A673 (cell line): ENCODE data around the gene CD164. TPM values are rescaled to one million over a fixed set of nuclear protein-coding genes. Genes with fewer than 3 reads are reported as not detected.

Source experiments
- BruUV-seq: library from RNA; stranded (reverse); fragments of 400-500 nt; replicated peaks from 2 replicates; lab custom pipeline; 2021; lab: Mats Ljungman, UMichigan
- CTCF ChIA-PET: fragments of 300-600 bp; sonication (Branson Sonifier 250); formaldehyde crosslinking; loops from one replicate; lab custom pipeline; 2022; ENCODE audit warnings: antibody characterized with exemption; lab: Charles Lee
- POLR2A ChIA-PET: fragments of 300-600 bp; sonication (Branson Sonifier 250); formaldehyde crosslinking; loops from one replicate; lab custom pipeline; 2022; ENCODE audit warnings: antibody characterized with exemption; ENCODE audit not compliant: low non-redundant PET; lab: Charles Lee
- DNase-seq: peaks from one replicate; pipeline ENCODE4 v3.0.0-alpha.2; 2015; ENCODE audit warnings: low spot score
- H3K27ac ChIP-seq: fragments of 200-600 bp; sonication (generic); 2 replicates; pipeline ENCODE4 v1.5.1; 2016; ENCODE audit warnings: mixed run types, low read depth, mild to moderate bottlenecking, mixed read lengths, antibody characterized with exemption, low read length; ENCODE audit not compliant: poor library complexity, severe bottlenecking
- H3K27me3 ChIP-seq: fragments of 200-600 bp; sonication (generic); replicated peaks from 2 replicates; pipeline ENCODE4 v1.6.1; 2017; ENCODE audit warnings: mixed run types, low read depth, mild to moderate bottlenecking, mixed read lengths, antibody characterized with exemption, low read length; ENCODE audit not compliant: insufficient read depth, poor library complexity
- H3K36me3 ChIP-seq: fragments of 200-600 bp; sonication (generic); 2 replicates; pipeline ENCODE4 v1.6.1; 2016; ENCODE audit warnings: mixed run types, mild to moderate bottlenecking, mixed read lengths, antibody characterized with exemption, low read length; ENCODE audit not compliant: insufficient read depth, poor library complexity, severe bottlenecking
- H3K4me1 ChIP-seq: fragments of 200-600 bp; sonication (generic); 2 replicates; pipeline ENCODE4 v1.6.1; 2017; ENCODE audit warnings: mixed run types, mild to moderate bottlenecking, mixed read lengths, antibody characterized with exemption, low read length; ENCODE audit not compliant: insufficient read depth, poor library complexity, severe bottlenecking
- H3K4me3 ChIP-seq: fragments of 200-600 bp; sonication (generic); 2 replicates; pipeline ENCODE4 v1.5.1; 2016; ENCODE audit warnings: low read depth, mixed run types, mild to moderate bottlenecking, mixed read lengths, low read length; ENCODE audit not compliant: poor library complexity, severe bottlenecking
- H3K9me3 ChIP-seq: fragments of 200-600 bp; sonication (generic); 2 replicates; pipeline ENCODE4 v1.6.1; 2016; ENCODE audit warnings: mixed run types, low read depth, mild to moderate bottlenecking, mixed read lengths, antibody characterized with exemption, low read length; ENCODE audit not compliant: poor library complexity, severe bottlenecking
- CTCF ChIP-seq: fragments of 300-800, 200-600 bp; sonication (generic); conservative IDR thresholded peaks from 2 replicates; pipeline ENCODE4 v1.5.1; 2017; ENCODE audit warnings: low read depth, mild to moderate bottlenecking, antibody characterized with exemption, low read length, moderate library complexity, mixed read lengths
- EZH2 ChIP-seq: fragments of 200-600 bp; sonication (generic); IDR thresholded peaks from 2 replicates; pipeline ENCODE4 v1.6.1; 2017; ENCODE audit warnings: borderline replicate concordance, low read depth, mild to moderate bottlenecking, mixed read lengths, antibody characterized with exemption, low read length; ENCODE audit not compliant: poor library complexity, severe bottlenecking
- intact Hi-C: fragments of 100-400 bp; cut with micrococcal nuclease; formaldehyde crosslinking; loops from one replicate; pipeline ENCODE4 v1.10.0; 2022; ENCODE audit not compliant: unreplicated experiment
- total RNA-seq: library from RNA; stranded (reverse); gene quantifications from 2 replicates; pipeline ENCODE4 v1.2.3, GENCODE V29; 2021

CD164 gene
- total RNA-seq, 1 experiment from 2014 or later, result 176 TPM

GRCh38 chr6:109328629-109329028, 53.6 kb downstream of the CD164 start:
- Histone ChIP-seq H3K36me3 (no peaks in the 10 kb centered on the region), H3K4me3 (no peak overlapping the region), H3K27ac (no peak overlapping the region), H3K4me1 (no peaks in the 10 kb centered on the region), H3K9me3 (no peaks in the 10 kb centered on the region), H3K27me3 (no peaks in the 10 kb centered on the region)
- no peak for DNase-seq
- BruUV-seq, result no TSS peak
- intact Hi-C loops, result no loop called here
- ChIA-PET CTCF (no interaction called here), POLR2A (no interaction called here)
- TF ChIP-seq CTCF (no peak), EZH2 (no peak)

- Histone ChIP-seq H3K36me3 (no peaks in the 10 kb centered on the region), H3K4me3 (no peak overlapping the region), H3K27me3 (no peaks in the 10 kb centered on the region), H3K9me3 (no peaks in the 10 kb centered on the region), H3K4me1 (no peaks in the 10 kb centered on the region), H3K27ac (no peak overlapping the region)
- intact Hi-C loops, result no loop called here
- ChIA-PET CTCF (no interaction called here), POLR2A (no interaction called here)
- no TSS peak for BruUV-seq
- TF ChIP-seq CTCF (no peak), EZH2 (no peak)
- no peak for DNase-seq
Measured at GRCh38 chr6:109327959-109328358, 54.3 kb downstream of the CD164 start.

GRCh38 chr6:109327491-109327890, 54.8 kb downstream of the CD164 start:
- POLR2A ChIA-PET, result no interaction called here
- H3K9me3 ChIP-seq, result no peaks in the 10 kb centered on the region
- no peaks in the 10 kb centered on the region for H3K4me1 ChIP-seq

More at GRCh38 chr6:109327491-109327890, 54.8 kb downstream of the CD164 start:
- no peak overlapping the region for H3K4me3 ChIP-seq
- no peak overlapping the region for H3K27ac ChIP-seq
- DNase-seq, result no peak
- no TSS peak for BruUV-seq
- no peaks in the 10 kb centered on the region for H3K36me3 ChIP-seq
- TF ChIP-seq CTCF, result no peak
- no peak for TF ChIP-seq EZH2
- no peaks in the 10 kb centered on the region for H3K27me3 ChIP-seq
- intact Hi-C loops, result no loop called here
- CTCF ChIA-PET, result no interaction called here
